T47D (cell line): ENCODE measurements around the gene ZNF428.
A peak's percentile ranks its signal among the peaks of the same experiment; 100 is the strongest.
"Not testable (repeated sequence)": the region's sequence is repeated elsewhere in the genome, so short reads cannot be mapped to it uniquely, and the experiment has no call there.

Experiments
- DNase-seq, 2 experiments: peaks; one replicate each; pipeline versions ENCODE4 v3.0.0 to v3.0.0-alpha.2; 2011 to 2012; ENCODE audit warnings: low read depth in 1 of 2, low spot score in 1 of 2
- JUND ChIP-seq: IDR thresholded peaks from 2 replicates; pipeline ENCODE4 v1.6.1; 2012; ENCODE audit warnings: low read depth
- in situ Hi-C: cut with HindIII; loops from 2 replicates; pipeline ENCODE4 v1.10.0; 2016; ENCODE audit warnings: low sequenced_read_pairs, low pct_unique_long_range_greater_than_20kb

ZNF428 gene

DNA sequence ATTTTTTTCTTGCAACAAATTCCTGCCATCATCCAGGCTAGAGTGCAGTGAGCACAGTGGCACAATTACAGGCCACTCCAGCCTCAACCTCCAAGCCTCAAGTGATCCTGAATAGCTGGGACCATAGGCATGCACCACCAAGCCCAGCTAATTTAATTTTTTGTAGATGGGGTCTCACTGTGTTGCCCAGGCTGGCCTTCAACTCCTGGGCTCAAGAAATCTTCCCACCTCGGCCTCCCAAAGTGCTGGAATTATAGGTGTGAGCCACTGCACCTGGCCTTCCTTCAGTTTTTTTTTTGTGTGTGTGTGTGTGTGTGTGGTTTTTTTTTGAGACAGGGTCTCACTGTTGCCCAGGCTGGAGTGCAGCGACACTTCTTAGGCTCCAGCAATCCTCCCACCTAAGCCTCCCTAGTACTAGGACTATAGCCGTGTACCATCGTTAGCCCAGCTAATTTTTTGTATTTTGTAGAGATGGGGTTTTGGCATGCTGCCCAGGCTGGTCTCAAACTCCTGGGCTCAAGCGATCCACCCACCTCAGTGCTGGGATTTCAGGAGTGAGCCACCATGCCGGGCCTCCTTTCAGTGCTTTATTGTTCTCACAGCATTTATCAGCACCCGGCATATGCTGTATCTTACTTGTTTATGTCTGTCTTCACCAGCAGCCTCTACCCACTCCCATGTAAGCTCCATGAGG, 13.4 kb downstream of the ZNF428 start:
- no peak for TF ChIP-seq JUND
- in situ Hi-C loops, result no loop called here
- no peak for DNase-seq

GRCh38 chr19:43600326-43600725, 19.1 kb downstream of the ZNF428 start:
- DNase-seq, in situ Hi-C loops: not testable (repeated sequence)

DNA sequence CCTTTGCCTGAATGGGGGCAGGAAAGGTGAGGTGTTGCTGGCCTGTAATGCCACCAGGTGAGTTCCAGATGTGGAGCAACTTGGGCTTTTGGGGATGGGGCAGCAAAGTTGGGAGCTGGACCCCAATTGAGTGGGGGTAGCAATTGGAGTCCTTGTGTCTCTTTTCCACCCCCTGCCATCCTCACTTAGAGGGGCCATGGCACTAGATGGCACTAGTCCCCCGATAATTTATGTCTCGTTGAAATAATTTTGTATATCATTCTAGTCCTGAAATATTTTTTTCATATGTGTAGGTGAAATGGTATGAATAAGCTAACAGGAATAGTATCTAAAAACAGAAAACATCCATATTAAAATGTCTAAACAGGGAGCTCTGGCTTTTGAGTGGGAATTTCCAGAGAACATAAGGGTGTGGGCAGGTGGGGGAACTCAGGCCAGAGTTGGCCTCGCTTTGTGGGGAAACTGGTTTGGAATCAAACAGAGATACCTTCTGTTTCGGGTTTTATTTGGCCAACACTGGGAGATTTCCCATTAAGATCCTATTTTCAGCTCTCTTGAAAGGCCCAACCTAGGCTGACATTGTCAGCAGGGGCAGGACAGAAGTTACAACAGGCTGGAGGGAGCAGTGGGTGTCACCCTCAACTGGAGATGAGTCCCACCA, 19.7 kb downstream of the ZNF428 start:
- TF ChIP-seq JUND, result no peak
- in situ Hi-C loops, result no loop called here

GRCh38 chr19:43598445-43599240, 20.8 kb downstream of the ZNF428 start:
- DNase-seq, result no peak
- in situ Hi-C loops, result no loop called here
- no peak for TF ChIP-seq JUND

More for the DNA sequence above, 19.7 kb downstream of the ZNF428 start:
- DNase-seq, result no peak

DNA sequence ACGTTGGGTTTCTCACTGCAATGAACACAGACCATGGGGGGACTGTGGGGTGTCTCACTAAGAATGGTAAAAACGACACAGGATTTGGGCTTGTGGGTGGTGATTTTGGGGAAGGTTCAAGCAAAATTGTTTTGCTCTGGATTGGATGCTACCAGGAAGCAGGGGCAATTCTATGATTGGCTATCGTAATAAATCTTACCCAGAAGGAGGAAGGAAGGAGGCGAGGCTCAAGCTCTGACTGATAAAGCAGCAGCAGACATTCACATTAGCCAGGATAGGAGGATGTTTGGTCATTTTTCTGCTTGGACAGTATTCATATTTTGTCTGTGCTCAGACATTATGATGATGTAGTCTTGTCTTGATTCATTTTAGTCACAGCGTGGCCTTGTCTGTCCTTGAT, 21.6 kb downstream of the ZNF428 start:
- in situ Hi-C loops, result no loop called here
- no peak for TF ChIP-seq JUND

GRCh38 chr19:43596842-43597461, 22.5 kb downstream of the ZNF428 start:
- DNase-seq, result no peak
- in situ Hi-C loops, result no loop called here
- no peak for TF ChIP-seq JUND

More for the DNA sequence above, 21.6 kb downstream of the ZNF428 start:
- DNase-seq, result no peak

GRCh38 chr19:43595999-43596841, 23.2 kb downstream of the ZNF428 start, which contains the start of the genes IRGQ and ZNF576:
TSS of gene IRGQ (minus strand) at chr19:43596134. CDS start at chr19:43595338, 796 bp downstream.
TSS of gene ZNF576 (plus strand) at chr19:43596595. CDS start at chr19:43597109, 514 bp downstream.
- in situ Hi-C loops, result no loop called here

DNA sequence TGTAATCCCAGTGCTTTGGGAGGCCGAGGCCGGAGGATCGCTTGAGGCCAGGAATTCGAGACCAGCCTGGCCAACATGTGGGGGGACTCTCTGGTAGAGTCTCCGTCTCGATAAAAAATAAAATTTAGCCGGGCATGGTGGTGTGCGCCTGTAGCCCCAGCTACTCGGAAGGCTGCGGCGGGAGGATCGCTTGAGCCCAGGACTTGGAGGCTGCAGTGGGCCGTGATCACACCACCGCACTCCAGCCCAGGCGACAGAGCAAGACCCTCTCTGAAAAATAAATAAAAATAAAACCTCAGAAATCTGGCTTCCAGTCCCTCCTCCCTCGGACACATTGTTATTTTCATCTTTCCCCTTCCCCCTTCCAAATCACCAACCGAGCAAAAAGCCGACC, 23.8 kb downstream of the ZNF428 start:
- DNase-seq, result no peak
- in situ Hi-C loops, result no loop called here
- TF ChIP-seq JUND, result no peak

More at GRCh38 chr19:43595999-43596841, 23.2 kb downstream of the ZNF428 start, which contains the start of the genes IRGQ and ZNF576:
- no peak for TF ChIP-seq JUND
- DNase-seq, result peak; percentile 87 to 98

DNA sequence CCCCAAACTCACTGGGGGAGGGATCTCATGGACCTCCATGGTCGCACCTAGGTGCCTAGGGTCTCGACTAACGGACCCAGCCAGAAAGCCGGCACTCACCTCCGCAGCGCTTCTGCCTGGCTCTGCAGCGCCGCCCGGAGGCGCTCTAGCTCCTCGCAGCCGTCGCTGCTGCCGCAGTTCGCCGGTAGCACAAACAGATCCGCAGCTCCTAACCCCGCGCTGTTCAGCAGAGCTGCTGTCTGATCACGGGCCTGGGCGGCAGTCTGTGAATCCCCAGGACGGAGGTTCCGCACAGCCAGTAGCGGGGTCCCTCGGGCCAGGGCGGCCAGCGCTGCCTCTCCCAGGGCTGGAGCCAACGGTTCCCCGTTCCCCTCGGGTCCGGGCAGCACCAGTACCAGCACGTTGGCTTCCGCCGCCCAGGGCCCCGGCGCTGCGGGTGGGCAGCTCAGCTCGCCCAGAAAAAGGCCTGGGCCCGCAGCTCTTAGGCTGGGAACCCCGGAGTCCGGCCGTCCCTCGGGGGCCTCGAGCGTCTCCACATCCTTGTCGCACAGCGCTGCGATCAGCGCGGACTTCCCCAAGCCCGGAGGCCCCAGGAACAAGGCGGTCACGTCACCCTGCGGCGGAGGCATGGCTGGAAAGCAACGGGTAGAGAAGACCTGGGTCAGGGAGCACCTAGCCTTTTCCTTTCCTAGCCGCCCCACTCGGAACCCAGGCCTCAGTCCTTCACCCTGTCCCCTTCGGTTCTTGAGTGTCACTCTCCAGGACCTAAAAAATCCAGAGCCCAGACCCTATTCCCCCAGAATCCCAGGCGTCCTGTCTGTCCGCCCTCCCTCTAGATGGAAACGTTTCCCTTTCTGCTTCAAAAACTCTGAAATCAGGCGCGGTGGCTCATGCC, 24.5 kb downstream of the ZNF428 start:
- in situ Hi-C loops, result no loop called here
- peak in 1 of 2 experiments; percentile 63 for DNase-seq
- no peak for TF ChIP-seq JUND

GRCh38 chr19:43594081-43594697, 25.2 kb downstream of the ZNF428 start:
- in situ Hi-C loops, result no loop called here
- DNase-seq, result no peak
- no peak for TF ChIP-seq JUND
